HepG2 (cell line): Measurements from ENCODE around the gene PARG.
"Not testable (repeated sequence)": the region's sequence is repeated elsewhere in the genome, so short reads cannot be mapped to it uniquely, and the experiment has no call there.

ENCODE experiments used
- ARID4A ChIP-seq: sonication (generic); formaldehyde crosslinking; IDR thresholded peaks from 2 replicates; pipeline ENCODE4 v1.5.0; 2020; ENCODE audit warnings: mild to moderate bottlenecking, missing genetic modification reagents, borderline replicate concordance
- ATF7-NPFF ChIP-seq: sonication (generic); formaldehyde crosslinking; IDR thresholded peaks from 2 replicates; pipeline ENCODE4 v1.8.1; 2023; ENCODE audit warnings: mild to moderate bottlenecking, low read depth, missing genetic modification reagents, moderate library complexity
- CEBPB ChIP-seq: IDR thresholded peaks from 2 replicates; pipeline ENCODE4 v1.6.1; 2011; ENCODE audit warnings: low read depth, low read length, improper control_type of control experiment, borderline replicate concordance
- CTCF ChIP-seq: sonication (generic); formaldehyde crosslinking; IDR thresholded peaks from 2 replicates; pipeline ENCODE4 v1.5.0; 2020; ENCODE audit warnings: mild to moderate bottlenecking, missing genetic modification reagents, moderate library complexity
- EZH2 ChIP-seq: conservative IDR thresholded peaks from 2 replicates; pipeline ENCODE4 v1.6.1; 2012; ENCODE audit warnings: mild to moderate bottlenecking, low read depth, low read length, moderate library complexity
- FOSL2 ChIP-seq: sonication (generic); formaldehyde crosslinking; IDR thresholded peaks from 2 replicates; pipeline ENCODE4 v1.4.0; 2020; ENCODE audit warnings: missing genetic modification reagents
- REST ChIP-seq, 2 experiments: IDR thresholded peaks; 2 replicates each; pipeline ENCODE4 v1.6.1; 2011 to 2012; ENCODE audit warnings: low read length in 2 of 2, borderline replicate concordance in 1 of 2, low read depth in 1 of 2, mild to moderate bottlenecking in 1 of 2, moderate library complexity in 1 of 2
- ZBTB43 ChIP-seq: sonication (generic); formaldehyde crosslinking; conservative IDR thresholded peaks from 2 replicates; pipeline ENCODE4 v1.4.0; 2020; ENCODE audit warnings: missing genetic modification reagents
- ZNF644 ChIP-seq: IDR thresholded peaks from 2 replicates; pipeline ENCODE4 v1.6.1; 2016; ENCODE audit warnings: low read depth

GRCh38 chr10:49842333-49842628, 99.5 kb downstream of the PARG start:
- not testable (repeated sequence) for TF ChIP-seq ZBTB43 (CRISPR knock-in tag); ZNF644; CTCF (CRISPR knock-in tag); FOSL2 (CRISPR knock-in tag); REST (IDR thresholded peaks at IDR 0.05; ENCODE audit: borderline replicate concordance in 1 of 2, low read depth in 1 of 2, low read length in 2 of 2); ATF7-NPFF (CRISPR knock-in tag); ARID4A (CRISPR knock-in tag); EZH2; CEBPB
